Mesenchymal stem cell (in vitro differentiated cells and primary cell): ENCODE data around the gene ATXN7.

Experiments used
- DNase-seq: peaks from one replicate; pipeline ENCODE4 v3.0.0-alpha.2; 2013
- H2AFZ ChIP-seq: one replicate; pipeline ENCODE4 v1.6.1; 2013; ENCODE audit warnings: low read depth, mild to moderate bottlenecking, control low read depth, inconsistent platforms, low read length, moderate library complexity
- H2AK5ac ChIP-seq: 2 replicates; pipeline ENCODE4 v1.6.1; 2013; ENCODE audit warnings: low read length, moderate library complexity, mild to moderate bottlenecking, inconsistent platforms; ENCODE audit not compliant: severe bottlenecking
- H2BK120ac ChIP-seq: one replicate; pipeline ENCODE4 v1.6.1; 2013; ENCODE audit warnings: low read depth, mild to moderate bottlenecking, inconsistent platforms, low read length, moderate library complexity
- H2BK12ac ChIP-seq, 2 experiments: one replicate each; pipeline ENCODE4 v1.6.1; 2013; ENCODE audit warnings: inconsistent platforms in 2 of 2, low read length in 2 of 2, mild to moderate bottlenecking in 2 of 2, moderate library complexity in 2 of 2, control low read depth in 1 of 2
- H2BK15ac ChIP-seq: one replicate; pipeline ENCODE4 v1.6.1; 2013; ENCODE audit warnings: mild to moderate bottlenecking, low read depth, inconsistent platforms; ENCODE audit not compliant: poor library complexity, severe bottlenecking
- H2BK5ac ChIP-seq: 2 replicates; pipeline ENCODE4 v1.6.1; 2013; ENCODE audit warnings: low read depth, mild to moderate bottlenecking, low read length, control low read depth, inconsistent platforms; ENCODE audit not compliant: poor library complexity, severe bottlenecking
- H3K14ac ChIP-seq, 2 experiments: one replicate each; pipeline ENCODE4 v1.6.1; 2013; ENCODE audit warnings: inconsistent platforms in 2 of 2, low read length in 2 of 2, control low read depth in 1 of 2, mild to moderate bottlenecking in 1 of 2, moderate library complexity in 1 of 2
- H3K18ac ChIP-seq, 2 experiments: one replicate each; pipeline ENCODE4 v1.6.1; 2013; ENCODE audit warnings: inconsistent platforms in 2 of 2, low read length in 2 of 2, control low read depth in 1 of 2, low read depth in 1 of 2, mild to moderate bottlenecking in 1 of 2
- H3K23ac ChIP-seq, 2 experiments: one replicate each; pipeline ENCODE4 v1.6.1; 2013; ENCODE audit warnings: inconsistent platforms in 2 of 2, low read length in 2 of 2, mild to moderate bottlenecking in 2 of 2, moderate library complexity in 2 of 2, control low read depth in 1 of 2
- H3K27ac ChIP-seq: 2 replicates; pipeline ENCODE4 v1.5.1; 2013; ENCODE audit warnings: mild to moderate bottlenecking, moderate library complexity, low read length, control low read depth, inconsistent platforms; ENCODE audit not compliant: poor library complexity, severe bottlenecking
- H3K27me3 ChIP-seq, 2 experiments: 2 replicates each; pipeline versions ENCODE4 v1.6.1 to v1.7.0; 2013; ENCODE audit warnings: low read length in 2 of 2, mild to moderate bottlenecking in 2 of 2, moderate library complexity in 2 of 2, control low read depth in 1 of 2, inconsistent platforms in 1 of 2; ENCODE audit not compliant: control insufficient read depth in 1 of 2, insufficient read depth in 1 of 2
- H3K36me3 ChIP-seq, 2 experiments: 2 replicates each; pipeline versions ENCODE4 v1.6.1 to v1.7.0; 2013; ENCODE audit warnings: low read length in 2 of 2, control low read depth in 1 of 2, inconsistent platforms in 1 of 2, low read depth in 1 of 2, mild to moderate bottlenecking in 1 of 2; ENCODE audit not compliant: insufficient read depth in 2 of 2, control insufficient read depth in 1 of 2
- H3K4ac ChIP-seq, 2 experiments: one replicate each; pipeline ENCODE4 v1.6.1; 2013; ENCODE audit warnings: inconsistent platforms in 2 of 2, low read length in 2 of 2, mild to moderate bottlenecking in 2 of 2, moderate library complexity in 2 of 2, control low read depth in 1 of 2, low read depth in 1 of 2
- H3K4me1 ChIP-seq: 2 replicates; pipeline ENCODE4 v1.6.1; 2013; ENCODE audit warnings: low read depth, low read length, control low read depth; ENCODE audit not compliant: control insufficient read depth, insufficient read depth
- H3K4me2 ChIP-seq: 2 replicates; pipeline ENCODE4 v1.6.1; 2013; ENCODE audit warnings: low read length, mild to moderate bottlenecking, inconsistent platforms; ENCODE audit not compliant: poor library complexity, severe bottlenecking
- H3K4me3 ChIP-seq, 2 experiments: 2 replicates each; pipeline versions ENCODE4 v1.5.1 to v1.7.0; 2013; ENCODE audit warnings: low read length in 2 of 2, mild to moderate bottlenecking in 2 of 2, control low read depth in 1 of 2, low read depth in 1 of 2; ENCODE audit not compliant: insufficient read depth in 1 of 2
- H3K79me1 ChIP-seq: replicated peaks from 2 replicates; pipeline ENCODE4 v1.6.1; 2013; ENCODE audit warnings: mild to moderate bottlenecking, control low read depth, low read length, inconsistent platforms; ENCODE audit not compliant: poor library complexity, severe bottlenecking
- H3K9ac ChIP-seq: 2 replicates; pipeline ENCODE4 v1.7.0; 2013; ENCODE audit warnings: mild to moderate bottlenecking, low read length, moderate library complexity
- H3K9me3 ChIP-seq: 2 replicates; pipeline ENCODE4 v1.7.0; 2013; ENCODE audit warnings: mild to moderate bottlenecking, low read length; ENCODE audit not compliant: control insufficient read depth
- H4K8ac ChIP-seq: one replicate; pipeline ENCODE4 v1.6.1; 2013; ENCODE audit warnings: inconsistent platforms, mild to moderate bottlenecking, low read length, moderate library complexity
- H4K91ac ChIP-seq: one replicate; pipeline ENCODE4 v1.6.1; 2013; ENCODE audit warnings: mild to moderate bottlenecking, low read length, inconsistent platforms
- WGBS: methylation state at CpG from one replicate; pipeline ENCODE4 v1.1.7; 2013; ENCODE audit warnings: mixed read lengths; 5-methylcytosine and 5-hydroxymethylcytosine counted together

ATXN7 gene

GRCh38 chr3:63943678-63944077 is 80.0 kb downstream of the ATXN7 start:
- H2BK15ac ChIP-seq = no peak overlapping the region
- H3K18ac ChIP-seq = no peak overlapping the region
- no peaks in the 10 kb centered on the region for H3K9me3 ChIP-seq
- H3K14ac ChIP-seq = no peak overlapping the region
- no peak overlapping the region for H3K23ac ChIP-seq
- no peak overlapping the region for H4K8ac ChIP-seq
- no peak overlapping the region for H3K9ac ChIP-seq
- H4K91ac ChIP-seq = no peak overlapping the region
- H3K27me3 ChIP-seq = no peaks in the 10 kb centered on the region
- H3K79me1 ChIP-seq = peaks cover 51% of the 10 kb centered on the region
- H2AK5ac ChIP-seq = no peak overlapping the region
- H3K27ac ChIP-seq = no peak overlapping the region
- H3K4me3 ChIP-seq = no peak overlapping the region
- no peak for DNase-seq
- peaks cover 7 to 40% of the 10 kb centered on the region in 2 experiments for H3K36me3 ChIP-seq
- peak overlapping the region in 1 of 2 experiments; percentile 18 for H2BK12ac ChIP-seq
- no peak overlapping the region for H2BK120ac ChIP-seq
- H2AFZ ChIP-seq = no peak overlapping the region
- H3K4ac ChIP-seq = no peak overlapping the region
- H3K4me2 ChIP-seq = no peak overlapping the region
- H2BK5ac ChIP-seq = no peak overlapping the region
- peaks cover 5% of the 10 kb centered on the region for H3K4me1 ChIP-seq

DNA sequence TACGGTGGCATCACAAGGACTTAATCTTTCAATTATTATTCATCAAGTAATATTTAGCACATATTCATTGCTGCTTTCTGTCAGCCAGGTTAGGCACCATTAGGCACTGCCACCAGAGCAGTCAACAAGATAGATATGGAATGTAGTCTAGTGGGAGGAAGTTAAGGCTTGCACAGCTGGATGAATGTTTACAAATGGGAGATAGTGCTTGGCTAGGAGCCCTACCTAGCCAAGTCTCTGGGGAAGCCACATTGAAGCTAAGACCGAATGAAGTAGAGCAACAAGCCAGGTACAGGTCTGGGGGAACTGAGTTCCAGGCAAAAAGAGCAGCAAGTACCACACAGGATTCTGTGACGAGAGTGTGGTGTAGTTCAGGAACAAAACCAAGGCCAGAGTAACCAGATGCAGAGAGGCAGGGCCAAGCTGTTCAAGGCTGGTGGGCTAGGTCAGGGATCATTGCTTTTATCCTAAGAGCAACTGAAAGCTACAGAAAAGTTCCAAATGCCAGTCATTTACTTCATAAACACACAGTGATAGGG is 82.0 kb downstream of the ATXN7 start:
- Histone ChIP-seq H3K4me1 (peaks cover 5% of the 10 kb centered on the region), H2AK5ac (no peak overlapping the region), H3K4me3 (no peak overlapping the region), H3K18ac (no peak overlapping the region), H4K91ac (no peak overlapping the region), H2BK12ac (peak overlapping the region in 1 of 2 experiments; percentile 83), H3K27ac (no peak overlapping the region), H3K9ac (no peak overlapping the region), H3K9me3 (no peaks in the 10 kb centered on the region), H3K4me2 (no peak overlapping the region), H2BK5ac (no peak overlapping the region), H2BK120ac (no peak overlapping the region), H2BK15ac (no peak overlapping the region), H3K27me3 (no peaks in the 10 kb centered on the region), H3K36me3 (peaks cover 7 to 34% of the 10 kb centered on the region in 2 experiments), H3K79me1 (peaks cover 48% of the 10 kb centered on the region), H4K8ac (no peak overlapping the region), H3K4ac (no peak overlapping the region), H3K14ac (no peak overlapping the region), H3K23ac (no peak overlapping the region), H2AFZ (no peak overlapping the region)
- no peak for DNase-seq
- 84% methylated on average over 3 of the region's 3 CpGs for WGBS

- no peaks in the 10 kb centered on the region for H3K27me3 ChIP-seq
- no peak overlapping the region for H3K27ac ChIP-seq
- H2BK120ac ChIP-seq = no peak overlapping the region
- H3K4ac ChIP-seq = no peak overlapping the region
- peaks cover 5% of the 10 kb centered on the region for H3K4me1 ChIP-seq
- peaks cover 7 to 35% of the 10 kb centered on the region in 2 experiments for H3K36me3 ChIP-seq
- H3K9ac ChIP-seq = no peak overlapping the region
- no peak overlapping the region for H3K18ac ChIP-seq
- peaks cover 43% of the 10 kb centered on the region for H3K79me1 ChIP-seq
- H2BK15ac ChIP-seq = no peak overlapping the region
- no peak overlapping the region for H4K8ac ChIP-seq
- H3K14ac ChIP-seq = no peak overlapping the region
- H2AK5ac ChIP-seq = no peak overlapping the region
- no peak overlapping the region for H3K23ac ChIP-seq
- H2BK12ac ChIP-seq = no peak overlapping the region
- H2BK5ac ChIP-seq = no peak overlapping the region
- no peak overlapping the region for H2AFZ ChIP-seq
- H3K9me3 ChIP-seq = no peaks in the 10 kb centered on the region
- no peak for DNase-seq
- H3K4me2 ChIP-seq = no peak overlapping the region
- H3K4me3 ChIP-seq = no peak overlapping the region
- H4K91ac ChIP-seq = peak overlapping the region; percentile 16
- 100% methylated on average over 2 of the region's 2 CpGs for WGBS
Measured at GRCh38 chr3:63946753-63947152, 83.1 kb downstream of the ATXN7 start.

DNA sequence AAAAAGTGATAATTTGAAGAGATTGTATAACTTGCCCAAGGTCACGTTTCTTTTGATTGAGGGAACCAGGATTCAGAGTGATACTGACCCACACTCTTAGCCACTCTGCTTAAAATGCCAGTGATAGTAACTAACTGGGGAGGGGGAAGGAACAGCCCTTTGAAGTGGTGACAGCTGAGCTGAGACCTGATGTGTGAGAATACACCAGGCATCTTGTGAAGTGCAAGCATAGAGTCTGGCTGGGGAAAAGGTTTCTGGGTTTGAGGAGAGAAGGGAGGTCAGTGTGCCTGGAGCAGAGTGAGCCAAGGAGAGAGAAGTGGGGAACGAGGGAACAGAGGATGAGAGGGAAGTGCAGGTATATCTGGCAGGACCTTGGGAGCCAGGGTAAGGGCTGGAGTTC is 83.9 kb downstream of the ATXN7 start:
- H3K9ac ChIP-seq = no peak overlapping the region
- H3K4ac ChIP-seq = no peak overlapping the region
- no peaks in the 10 kb centered on the region for H3K27me3 ChIP-seq
- no peak overlapping the region for H2BK15ac ChIP-seq
- peaks cover 42% of the 10 kb centered on the region for H3K79me1 ChIP-seq
- H4K91ac ChIP-seq = no peak overlapping the region
- DNase-seq = no peak
- no peak overlapping the region for H2BK120ac ChIP-seq
- no peak overlapping the region for H4K8ac ChIP-seq
- WGBS = 90% methylated on average over 2 of the region's 2 CpGs
- H3K14ac ChIP-seq = no peak overlapping the region
- no peak overlapping the region for H2AFZ ChIP-seq
- H3K27ac ChIP-seq = no peak overlapping the region
- H3K18ac ChIP-seq = no peak overlapping the region
- H3K9me3 ChIP-seq = no peaks in the 10 kb centered on the region
- H3K4me1 ChIP-seq = peaks cover 5% of the 10 kb centered on the region
- no peak overlapping the region for H3K23ac ChIP-seq
- no peak overlapping the region for H2AK5ac ChIP-seq
- H2BK5ac ChIP-seq = no peak overlapping the region
- no peak overlapping the region for H3K4me3 ChIP-seq
- H3K4me2 ChIP-seq = no peak overlapping the region
- H2BK12ac ChIP-seq = peak overlapping the region in 1 of 2 experiments; percentile 38
- H3K36me3 ChIP-seq = peaks cover 7 to 28% of the 10 kb centered on the region in 2 experiments
